Ovary (tissue), 10 donors: ENCODE results near the gene ENO3. TPM values are rescaled to one million over a fixed set of nuclear protein-coding genes. Genes with fewer than 3 reads are reported as not detected.
"Not testable (repeated sequence)": the region's sequence is repeated elsewhere in the genome, so short reads cannot be mapped to it uniquely, and the experiment has no call there.

Source experiments
- DNase-seq, 5 donors: peaks; one replicate each; pipeline ENCODE4 v3.0.0-alpha.2; 2019 to 2020
- H3K27ac ChIP-seq, 2 donors: fragments of 200-600 bp; one replicate each; pipeline versions ENCODE4 v1.5.1 to v1.8.0; 2019 to 2022
- H3K27me3 ChIP-seq: fragments of 200-600 bp; one replicate; pipeline ENCODE4 v1.8.0; 2022
- H3K36me3 ChIP-seq: fragments of 200-600 bp; sonication (generic); one replicate; pipeline ENCODE4 v1.5.1; 2019
- H3K4me1 ChIP-seq: one replicate; pipeline ENCODE4 v1.8.1; 2013; ENCODE audit warnings: mild to moderate bottlenecking, moderate library complexity; ENCODE audit not compliant: insufficient read depth
- H3K4me3 ChIP-seq: fragments of 200-600 bp; sonication (generic); one replicate; pipeline ENCODE4 v1.5.1; 2017
- H3K9me3 ChIP-seq, 2 donors: fragments of 200-600 bp in 1 of 2; sonication (generic) in 1 of 2; one replicate each; pipeline versions ENCODE4 v1.5.1 to v1.8.1; 2013 to 2019; ENCODE audit warnings: mild to moderate bottlenecking in 1 of 2, moderate library complexity in 1 of 2
- EP300 ChIP-seq: sonication (generic); formaldehyde crosslinking; IDR thresholded peaks from one replicate; pipeline ENCODE4 v1.6.1; 2017; ENCODE audit warnings: antibody characterized with exemption
- POLR2A ChIP-seq: fragments of 450-650 bp; IDR thresholded peaks from one replicate; pipeline ENCODE4 v1.6.1; 2017; ENCODE audit warnings: antibody characterized with exemption, mild to moderate bottlenecking, moderate library complexity
- WGBS, 3 donors: extraction: QIAGEN DNeasy Blood & Tissue Kit in 1 of 3; methylation state at CpG; one replicate each; pipeline versions ENCODE4 v1.1.5 to v1.1.7; 2013 to 2017; 5-methylcytosine and 5-hydroxymethylcytosine counted together
- intact Hi-C, 4 donors: fragments of 100-400 bp; cut with DNase I; formaldehyde crosslinking; loops; one replicate each; pipeline versions ENCODE4 v1.11.0 to v1.15.1; 2022 to 2023
- long read RNA-seq, 3 donors: library from polyadenylated mRNA in 2 of 3; unstranded in 2 of 3; transcript quantifications; one replicate each; pipeline ENCODE4 v2.0.0 and lab custom pipeline, GENCODE V29; 2021 to 2026
- polyA plus RNA-seq, 2 donors: library from polyadenylated mRNA; stranded (reverse); fragments of 200-250 nt in 1 of 2; fragments of 350-450 nt in 1 of 2; fragmentation: Illumina TruSeq in 1 of 2; extraction: RNeasy Lipid Tissue Mini Kit (QIAGEN cat#74804) in 1 of 2; gene quantifications; one replicate each; pipeline ENCODE4 v1.2.3, GENCODE V29; 2013 to 2014
- total RNA-seq, 7 donors: library from RNA; depleted of rRNA in 2 of 7; stranded (reverse); fragments of >200 nt in 2 of 7; fragmentation: NEBNext Ultra II Directional in 3 of 7; extraction: Animal tissue kit (Norgen Biotek cat#: 25700) in 3 of 7; gene quantifications; one replicate each; pipeline versions ENCODE4 v1.1.0 to v1.2.4, GENCODE V29; 2016 to 2023
- TF ChIP-seq, protein P1 (sequence below), 3 donors: fragments of 450-650 bp in 2 of 3; fragments of 200-600 bp in 1 of 3; IDR thresholded peaks; one replicate each; pipeline versions ENCODE4 v1.5.1 to v1.8.0; 2016 to 2022; ENCODE audit warnings: antibody characterized with exemption in 3 of 3, mild to moderate bottlenecking in 1 of 3
- donor health status: DM: no; HTN: no; CAD: no; lungs with moderate emphysema.
- donor health status: DM: no; HTN: no; CAD: no.
- donor health status: Bipolar disorder and iron deficiency.
- donor health status: DM: yes; HTN: yes; CAD: no.
- donor health status: DM: no; HTN: no; CAD: no.
- donor health status: DM: yes; HTN: yes; CAD: no.

ENO3 gene
- total RNA-seq (1 to 10 TPM; 2.5 to 6.1 (median 4.1) TPM), polyA plus RNA-seq (1 to 10 TPM; 1.8 to 5.0 TPM)
- long read RNA-seq, donor 1, partial matches to known transcripts = 0 of 4 reads
- long read RNA-seq, donor 1, other reads (novel, unspliced or antisense) = 4 of 4 reads
- long read RNA-seq, donor 2, transcript ENO3-216 (3 exons, 726 nt) = major isoform, 5 of 1,927 reads
- long read RNA-seq, donor 2, partial matches to known transcripts = 369 of 1,927 reads
- long read RNA-seq, donor 2, other reads (novel, unspliced or antisense) = 1,552 of 1,927 reads
- long read RNA-seq, donor 3, partial matches to known transcripts = 0 of 1 reads
- long read RNA-seq, donor 3, other reads (novel, unspliced or antisense) = 1 of 1 reads

DNA sequence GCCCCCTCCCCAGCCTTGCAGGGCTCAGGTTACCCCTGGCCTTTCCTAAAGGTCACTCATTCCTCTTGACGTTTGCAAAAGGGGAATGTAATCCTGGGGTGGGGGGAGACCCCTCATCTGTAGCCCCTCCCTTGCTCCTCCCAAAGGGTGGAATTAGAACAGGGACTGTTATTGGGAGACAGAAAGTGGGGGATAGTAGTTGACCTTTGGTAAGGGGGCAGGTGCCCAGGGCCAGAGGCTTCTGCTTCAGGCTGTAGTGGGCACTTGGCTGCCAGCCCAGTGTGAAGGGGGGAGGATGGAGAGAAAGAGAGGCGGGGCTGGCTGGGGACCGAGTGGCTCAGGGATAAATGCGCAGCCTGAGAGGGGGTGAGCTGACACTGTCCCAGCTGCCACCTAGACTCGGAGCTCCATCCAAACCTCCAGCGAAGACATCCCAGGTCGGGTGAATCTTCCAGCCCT, at the start of gene ENO3:
TSS of gene ENO3 (plus strand) at position 374 of the 459 bp plus-strand sequence. CDS start 711 bp downstream, outside the sequence.
- TF ChIP-seq EP300 = no peak
- TF ChIP-seq, protein P1, sequence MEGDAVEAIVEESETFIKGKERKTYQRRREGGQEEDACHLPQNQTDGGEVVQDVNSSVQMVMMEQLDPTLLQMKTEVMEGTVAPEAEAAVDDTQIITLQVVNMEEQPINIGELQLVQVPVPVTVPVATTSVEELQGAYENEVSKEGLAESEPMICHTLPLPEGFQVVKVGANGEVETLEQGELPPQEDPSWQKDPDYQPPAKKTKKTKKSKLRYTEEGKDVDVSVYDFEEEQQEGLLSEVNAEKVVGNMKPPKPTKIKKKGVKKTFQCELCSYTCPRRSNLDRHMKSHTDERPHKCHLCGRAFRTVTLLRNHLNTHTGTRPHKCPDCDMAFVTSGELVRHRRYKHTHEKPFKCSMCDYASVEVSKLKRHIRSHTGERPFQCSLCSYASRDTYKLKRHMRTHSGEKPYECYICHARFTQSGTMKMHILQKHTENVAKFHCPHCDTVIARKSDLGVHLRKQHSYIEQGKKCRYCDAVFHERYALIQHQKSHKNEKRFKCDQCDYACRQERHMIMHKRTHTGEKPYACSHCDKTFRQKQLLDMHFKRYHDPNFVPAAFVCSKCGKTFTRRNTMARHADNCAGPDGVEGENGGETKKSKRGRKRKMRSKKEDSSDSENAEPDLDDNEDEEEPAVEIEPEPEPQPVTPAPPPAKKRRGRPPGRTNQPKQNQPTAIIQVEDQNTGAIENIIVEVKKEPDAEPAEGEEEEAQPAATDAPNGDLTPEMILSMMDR (IDR thresholded peaks at IDR 0.05) = no peak
- TF ChIP-seq POLR2A = no peak
- WGBS, 3 donors = 48 to 61% (median 60%) methylated on average over 7 of the region's 7 CpGs
- H3K4me3 ChIP-seq = peak within 1 kb of the TSS; percentile 100
- H3K9me3 ChIP-seq = no peaks in the 10 kb centered on the region
- no peaks in the 10 kb centered on the region for H3K27me3 ChIP-seq
- no peaks in the 10 kb centered on the region for H3K36me3 ChIP-seq
- H3K4me1 ChIP-seq = no peaks in the 10 kb centered on the region
- peak within 1 kb of the TSS; percentile 82 to 96 for H3K27ac ChIP-seq
- DNase-seq = peak in 4 of 5 donors; percentile 58 to 72 (median 62)
- intact Hi-C loops = no loop called here

DNA sequence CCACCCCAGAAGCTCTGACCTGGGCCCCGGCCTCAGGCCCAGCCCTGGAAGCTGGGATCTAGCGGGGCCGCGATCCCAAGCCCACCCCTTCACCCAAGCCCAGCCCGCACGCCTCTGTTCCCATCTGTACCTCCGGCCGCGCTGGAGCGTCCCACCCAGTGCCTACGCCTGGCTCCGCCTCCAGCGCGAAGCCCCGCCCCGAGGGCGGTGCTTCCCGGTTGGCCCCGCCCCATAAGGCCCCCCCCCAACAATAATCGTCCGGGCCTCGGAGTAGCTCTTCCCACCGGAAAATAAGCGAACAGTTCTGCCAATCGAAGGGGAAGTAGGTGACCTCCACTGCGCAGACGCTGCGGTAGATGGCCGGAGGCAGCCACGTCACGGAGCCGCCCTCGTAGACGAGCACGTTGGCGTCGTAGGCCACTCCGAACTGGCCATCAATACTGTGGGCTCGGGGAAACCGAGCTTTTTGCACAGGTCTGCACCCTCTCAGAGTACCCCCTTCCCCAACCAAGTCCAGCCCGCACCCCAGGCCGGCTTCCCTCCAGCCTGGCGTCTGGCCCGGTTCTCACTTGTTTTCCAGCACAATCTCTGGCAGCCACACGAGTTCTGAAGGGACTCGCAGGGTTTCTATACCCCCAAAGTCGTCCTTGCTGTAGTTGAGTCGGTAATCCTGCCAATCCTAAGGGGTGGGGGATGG, 49.1 kb upstream of the ENO3 start:
- Histone ChIP-seq H3K27ac (peak overlapping the region in 1 of 2 donors; percentile 61), H3K36me3 (no peaks in the 10 kb centered on the region), H3K27me3 (no peaks in the 10 kb centered on the region), H3K4me1 (peaks cover 11% of the 10 kb centered on the region), H3K4me3 (no peak overlapping the region), H3K9me3 (no peaks in the 10 kb centered on the region)
- intact Hi-C loops = loop anchor here in 1 of 4 donors (5.0 kb wide), 1 partner anchor 114 kb away; the partner anchor contains the start of genes GLTPD2 and VMO1
- 49 to 60% (median 56%) methylated on average over 47 to 48 of the region's 48 CpGs for WGBS, 3 donors
- peak; percentile 47 to 71 (median 57) for DNase-seq
- TF ChIP-seq POLR2A (no peak), EP300 (no peak)
- TF ChIP-seq, protein P1 (IDR thresholded peaks at IDR 0.05) = no peak

DNA sequence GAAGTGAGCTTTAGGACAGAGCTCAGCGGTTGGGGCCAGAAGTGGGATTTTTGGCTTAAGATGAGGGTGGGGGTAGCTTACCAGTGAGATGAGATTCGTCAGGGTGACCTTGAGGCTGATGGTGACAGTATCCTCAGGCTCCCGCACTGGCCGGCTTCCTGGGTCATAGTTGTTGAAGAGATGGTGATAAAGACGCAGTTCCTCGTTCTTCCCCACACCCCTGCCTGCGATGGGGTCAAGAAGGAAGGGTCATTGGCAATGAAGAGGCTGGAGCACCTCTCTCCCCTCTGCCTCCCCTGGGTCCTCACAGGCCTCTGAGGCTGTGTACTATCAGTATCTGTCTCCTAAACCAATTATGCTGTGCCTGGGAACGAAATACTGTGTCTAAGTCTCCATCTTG, 48.4 kb upstream of the ENO3 start:
- peak in 4 of 5 donors; percentile 26 to 51 (median 42) for DNase-seq
- no peaks in the 10 kb centered on the region for H3K36me3 ChIP-seq
- 18 to 38% (median 23%) methylated on average over 8 of the region's 8 CpGs for WGBS, 3 donors
- H3K4me3 ChIP-seq = no peak overlapping the region
- TF ChIP-seq, protein P1 (IDR thresholded peaks at IDR 0.05) = no peak
- TF ChIP-seq POLR2A (no peak), EP300 (no peak)
- H3K9me3 ChIP-seq = no peaks in the 10 kb centered on the region
- H3K4me1 ChIP-seq = peaks cover 11% of the 10 kb centered on the region
- peak overlapping the region; percentile 27 to 61 for H3K27ac ChIP-seq
- no peaks in the 10 kb centered on the region for H3K27me3 ChIP-seq
- intact Hi-C loops = loop anchor here in 1 of 4 donors (5.0 kb wide), 1 partner anchor 115 kb away; the partner anchor contains the start of genes GLTPD2 and VMO1

DNA sequence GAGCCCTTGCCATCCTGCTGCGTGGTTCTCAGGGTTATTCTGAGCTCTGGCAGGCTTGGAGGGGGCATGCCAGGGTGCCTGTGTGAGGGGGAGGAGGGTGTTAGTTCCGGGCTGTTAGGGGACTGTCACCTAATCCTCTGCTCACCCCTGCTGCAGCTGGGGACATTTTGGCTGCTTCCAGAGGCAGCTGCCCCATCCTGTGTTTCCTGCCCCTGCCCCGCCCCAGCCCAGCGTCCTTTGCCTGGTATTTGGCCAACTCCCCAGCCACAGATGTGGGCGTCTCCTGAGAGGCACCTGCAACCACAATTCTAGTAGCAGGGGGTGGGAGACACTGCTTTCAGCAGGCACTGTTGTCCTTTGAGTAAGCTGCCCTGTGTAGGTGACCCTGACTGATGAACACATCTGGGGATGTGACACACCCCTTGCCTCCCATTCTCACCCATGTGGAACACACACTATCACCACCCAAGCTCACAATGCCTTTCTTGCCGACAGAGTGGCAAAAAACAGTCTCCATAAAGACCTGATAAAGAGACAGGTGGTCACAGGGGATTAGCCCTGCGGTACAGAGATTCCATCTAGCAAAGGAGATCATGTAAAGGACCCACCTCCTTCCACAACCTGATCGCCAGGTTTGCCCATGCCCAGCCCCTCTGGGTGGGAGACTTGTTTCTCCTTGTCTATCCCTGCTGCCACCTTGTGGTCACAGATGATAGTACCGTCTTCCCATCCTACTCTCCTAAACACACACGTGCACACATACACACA, 47.7 kb upstream of the ENO3 start, which contains the start of gene CHRNE:
TSS of gene CHRNE (minus strand) at position 48 of the 768 bp plus-strand sequence. CDS start at position 13, 35 bp downstream.
- peak within 1 kb of the TSS; percentile 27 to 61 for H3K27ac ChIP-seq
- DNase-seq = peak; percentile 66 to 89 (median 78)
- intact Hi-C loops = loop anchor here in 1 of 4 donors (5.0 kb wide), 1 partner anchor 116 kb away; the partner anchor contains the start of genes GLTPD2 and VMO1
- WGBS, 3 donors = 14 to 28% (median 18%) methylated on average over 10 of the region's 10 CpGs
- TF ChIP-seq EP300 (no peak), POLR2A (no peak)
- TF ChIP-seq, protein P1 (IDR thresholded peaks at IDR 0.05) = peak; percentile 52 to 82 (median 82)
- H3K27me3 ChIP-seq = no peaks in the 10 kb centered on the region
- H3K4me1 ChIP-seq = peaks cover 11% of the 10 kb centered on the region
- no peaks in the 10 kb centered on the region for H3K36me3 ChIP-seq
- no peaks in the 10 kb centered on the region for H3K9me3 ChIP-seq
- H3K4me3 ChIP-seq = no peak within 1 kb of the TSS

DNA sequence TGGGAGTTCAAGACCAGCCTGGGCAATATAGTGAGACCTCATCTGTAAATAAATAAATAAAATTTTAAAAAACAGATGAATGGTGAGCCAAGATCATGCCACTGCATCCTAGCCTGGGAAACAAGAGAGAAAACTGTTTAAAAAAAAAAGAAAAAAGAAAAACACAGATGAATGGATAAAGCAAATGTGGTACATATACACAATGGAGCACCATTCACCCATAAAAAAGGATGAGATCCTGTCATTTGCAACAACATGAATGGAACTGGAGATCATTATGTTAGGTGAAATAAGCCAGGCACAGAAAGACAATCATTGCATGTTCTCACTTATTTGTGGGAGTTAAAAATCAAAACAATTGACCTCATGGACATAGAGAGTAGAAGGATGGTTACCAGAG, 44.3 kb upstream of the ENO3 start:
- not testable (repeated sequence) for H3K27ac ChIP-seq, DNase-seq, H3K36me3 ChIP-seq, H3K4me1 ChIP-seq, H3K27me3 ChIP-seq, H3K9me3 ChIP-seq, H3K4me3 ChIP-seq
- intact Hi-C loops = loop anchor here in 1 of 4 donors (5.0 kb wide), 2 partner anchors 81 to 156 kb away; partner anchors contain the start of gene CAMTA2
